Naive B cell (primary cell): ENCODE data around the gene EPG5. TPM values are rescaled to one million over a fixed set of nuclear protein-coding genes. Genes with fewer than 3 reads are reported as not detected.
"Not testable (repeated sequence)": the region's sequence is repeated elsewhere in the genome, so short reads cannot be mapped to it uniquely, and the experiment has no call there.

Experiments used
- ATAC-seq, 2 donors: fragments of 150-1000 bp; cut with Tn5 transposase; 2 replicates each; pipeline ENCODE4 v1.10.0; 2021; ENCODE audit warnings: low read depth in 2 of 2, mild to moderate bottlenecking in 2 of 2, moderate library complexity in 2 of 2
- DNase-seq: peaks from one replicate; pipeline ENCODE4 v3.0.0; 2022
- H3K27ac Mint-ChIP-seq, 6 donors: one replicate each; pipeline ENCODE4 v1.8.0; 2020 to 2022; ENCODE audit warnings: mild to moderate bottlenecking in 6 of 6, mixed read lengths in 6 of 6, moderate library complexity in 5 of 6, inconsistent platforms in 2 of 6
- H3K27me3 Mint-ChIP-seq, 3 donors: one replicate each; pipeline ENCODE4 v1.8.0; 2021 to 2022; ENCODE audit warnings: mixed read lengths in 3 of 3, mild to moderate bottlenecking in 1 of 3
- H3K36me3 Mint-ChIP-seq, 2 donors: one replicate each; pipeline ENCODE4 v1.8.0; 2020 to 2022; ENCODE audit warnings: mixed read lengths in 2 of 2, inconsistent platforms in 1 of 2, mild to moderate bottlenecking in 1 of 2
- H3K4me1 Mint-ChIP-seq, 3 donors: one replicate each; pipeline ENCODE4 v1.8.0; 2020 to 2022; ENCODE audit warnings: mixed read lengths in 3 of 3, inconsistent platforms in 1 of 3, mild to moderate bottlenecking in 1 of 3, moderate library complexity in 1 of 3
- H3K4me3 Mint-ChIP-seq, 8 donors: one replicate each; pipeline ENCODE4 v1.8.0; 2020 to 2022; ENCODE audit warnings: mild to moderate bottlenecking in 8 of 8, mixed read lengths in 8 of 8, moderate library complexity in 8 of 8, inconsistent platforms in 2 of 8
- H3K9me3 Mint-ChIP-seq, 7 donors: one replicate each; pipeline ENCODE4 v1.8.0; 2020 to 2022; ENCODE audit warnings: mixed read lengths in 7 of 7, mild to moderate bottlenecking in 5 of 7, inconsistent platforms in 2 of 7, moderate library complexity in 1 of 7
- polyA plus RNA-seq, 6 donors: library from polyadenylated mRNA; unstranded; fragments of 300-500 nt; fragmentation: Illumina TruSeq; gene quantifications; one replicate each; pipeline ENCODE4 v1.2.3, GENCODE V29; 2021; ENCODE audit warnings: low read depth in 6 of 6

Gene EPG5
- polyA plus RNA-seq, 6 donors from 2014 or later, result 3.4 to 6.9 (median 5.4) TPM

- Mint-ChIP-seq H3K4me1 (peaks cover 12 to 16% (median 12%) of the 10 kb centered on the region in 3 donors), H3K27ac (no peak overlapping the region), H3K9me3 (no peaks in the 10 kb centered on the region), H3K4me3 (peak overlapping the region in 1 of 8 donors; percentile 35), H3K36me3 (peaks cover 5 to 14% of the 10 kb centered on the region in 2 donors), H3K27me3 (peaks cover 50 to 75% (median 75%) of the 10 kb centered on the region in 3 donors)
- ATAC-seq (no peak), DNase-seq (no peak)
Observed at GRCh38 chr18:45833846-45834245, 133.3 kb downstream of the EPG5 start.

GRCh38 chr18:45830917-45831316 lies 136.2 kb downstream of the EPG5 start:
- H3K36me3 Mint-ChIP-seq, result peaks cover 5 to 8% of the 10 kb centered on the region in 2 donors
- DNase-seq (no peak), ATAC-seq (no peak)
- peaks cover 32 to 71% (median 52%) of the 10 kb centered on the region in 3 donors for H3K27me3 Mint-ChIP-seq
- no peaks in the 10 kb centered on the region for H3K9me3 Mint-ChIP-seq
- H3K4me3 Mint-ChIP-seq, result no peak overlapping the region
- H3K27ac Mint-ChIP-seq, result no peak overlapping the region
- H3K4me1 Mint-ChIP-seq, result peaks cover 20 to 30% (median 30%) of the 10 kb centered on the region in 3 donors

GRCh38 chr18:45829855-45830254 lies 137.3 kb downstream of the EPG5 start:
- H3K27me3 Mint-ChIP-seq, result peaks cover 21 to 63% (median 41%) of the 10 kb centered on the region in 3 donors
- H3K4me1 Mint-ChIP-seq, result peaks cover 21 to 38% (median 36%) of the 10 kb centered on the region in 3 donors
- H3K9me3 Mint-ChIP-seq, result no peaks in the 10 kb centered on the region
- H3K36me3 Mint-ChIP-seq, result peaks cover 0 to under 1% of the 10 kb centered on the region in 2 donors
- DNase-seq, result no peak
- peak overlapping the region in 1 of 6 donors; percentile 82 for H3K27ac Mint-ChIP-seq
- no peak for ATAC-seq
- H3K4me3 Mint-ChIP-seq, result peak overlapping the region in 1 of 8 donors; percentile 35

- DNase-seq, result no peak
- Mint-ChIP-seq H3K36me3 (no peaks in the 10 kb centered on the region), H3K4me3 (peak overlapping the region in 2 of 8 donors; percentile 17 to 34), H3K27me3 (peaks cover 17 to 59% (median 38%) of the 10 kb centered on the region in 3 donors), H3K27ac (peak overlapping the region in 1 of 6 donors; percentile 24), H3K4me1 (peaks cover 28 to 38% (median 36%) of the 10 kb centered on the region in 3 donors), H3K9me3 (peaks cover 0 to 6% (median 0%) of the 10 kb centered on the region in 7 donors)
- ATAC-seq, result no peak
Observed at GRCh38 chr18:45828917-45829811, 138.0 kb downstream of the EPG5 start.

- ATAC-seq, result not testable (repeated sequence)
- peaks cover 14 to 56% (median 35%) of the 10 kb centered on the region in 3 donors for H3K27me3 Mint-ChIP-seq
Observed at GRCh38 chr18:45826716-45827115, 140.4 kb downstream of the EPG5 start.

GRCh38 chr18:45826084-45826483 lies 141.0 kb downstream of the EPG5 start:
- no peak for ATAC-seq
- Mint-ChIP-seq H3K4me3 (peak overlapping the region in 1 of 8 donors; percentile 3), H3K36me3 (no peaks in the 10 kb centered on the region), H3K9me3 (peaks cover 0 to 14% (median 7%) of the 10 kb centered on the region in 7 donors), H3K27ac (peak overlapping the region in 2 of 6 donors; percentile 42 to 71), H3K4me1 (peaks cover 28 to 38% (median 36%) of the 10 kb centered on the region in 3 donors), H3K27me3 (peaks cover 14 to 56% (median 35%) of the 10 kb centered on the region in 3 donors)
- DNase-seq, result no peak

More at GRCh38 chr18:45826716-45827115, 140.4 kb downstream of the EPG5 start:
- H3K9me3 Mint-ChIP-seq, H3K4me3 Mint-ChIP-seq, DNase-seq, H3K36me3 Mint-ChIP-seq: not testable (repeated sequence)
- Mint-ChIP-seq H3K4me1 (peaks cover 28 to 38% (median 36%) of the 10 kb centered on the region in 3 donors), H3K27ac (peak overlapping the region in 1 of 6 donors; percentile 37)

GRCh38 chr18:45825258-45826044 lies 141.7 kb downstream of the EPG5 start, which contains the start of gene SIGLEC15:
SIGLEC15 (plus strand) TSS chr18:45825675; CDS start chr18:45825729, 54 bp downstream.
- Mint-ChIP-seq H3K36me3 (peaks cover 0 to 5% of the 10 kb centered on the region in 2 donors), H3K4me1 (peaks cover 28 to 38% (median 36%) of the 10 kb centered on the region in 3 donors), H3K27me3 (peaks cover 18 to 59% (median 38%) of the 10 kb centered on the region in 3 donors), H3K9me3 (peaks cover 0 to 19% (median 7%) of the 10 kb centered on the region in 7 donors), H3K4me3 (peak within 1 kb of the TSS in 3 of 8 donors; percentile 42 to 49 (median 47)), H3K27ac (peak within 1 kb of the TSS in 3 of 6 donors; percentile 42 to 84 (median 79))
- ATAC-seq (no peak), DNase-seq (no peak)

GRCh38 chr18:45821711-45822110 lies 145.4 kb downstream of the EPG5 start:
- H3K9me3 Mint-ChIP-seq, result peaks cover 2 to 29% (median 10%) of the 10 kb centered on the region in 7 donors
- no peak for ATAC-seq
- H3K4me3 Mint-ChIP-seq, result no peak overlapping the region
- H3K36me3 Mint-ChIP-seq, result peaks cover under 1 to 6% of the 10 kb centered on the region in 2 donors
- peaks cover 8 to 14% (median 10%) of the 10 kb centered on the region in 3 donors for H3K4me1 Mint-ChIP-seq
- DNase-seq, result no peak
- no peak overlapping the region for H3K27ac Mint-ChIP-seq
- peaks cover 18 to 40% (median 31%) of the 10 kb centered on the region in 3 donors for H3K27me3 Mint-ChIP-seq

GRCh38 chr18:45821026-45821425 lies 146.1 kb downstream of the EPG5 start:
- peaks cover 7 to 13% (median 9%) of the 10 kb centered on the region in 3 donors for H3K4me1 Mint-ChIP-seq
- H3K27me3 Mint-ChIP-seq, result peaks cover 18 to 39% (median 31%) of the 10 kb centered on the region in 3 donors
- DNase-seq (no peak), ATAC-seq (no peak)
- H3K4me3 Mint-ChIP-seq, result no peak overlapping the region
- no peak overlapping the region for H3K27ac Mint-ChIP-seq
- H3K9me3 Mint-ChIP-seq, result peaks cover 7 to 36% (median 16%) of the 10 kb centered on the region in 7 donors
- peaks cover 6 to 7% of the 10 kb centered on the region in 2 donors for H3K36me3 Mint-ChIP-seq

- peaks cover 0 to 7% (median 2%) of the 10 kb centered on the region in 3 donors for H3K4me1 Mint-ChIP-seq
- H3K27ac Mint-ChIP-seq, result no peak overlapping the region
- H3K27me3 Mint-ChIP-seq, result peaks cover 18 to 35% (median 31%) of the 10 kb centered on the region in 3 donors
- peak overlapping the region in 1 of 8 donors; percentile 23 for H3K4me3 Mint-ChIP-seq
- H3K9me3 Mint-ChIP-seq, result peaks cover 9 to 42% (median 16%) of the 10 kb centered on the region in 7 donors
- H3K36me3 Mint-ChIP-seq, result peaks cover 6 to 7% of the 10 kb centered on the region in 2 donors
- DNase-seq (no peak), ATAC-seq (no peak)
Observed at GRCh38 chr18:45820106-45820745, 146.9 kb downstream of the EPG5 start.

- not testable (repeated sequence) for DNase-seq, ATAC-seq, H3K27ac Mint-ChIP-seq, H3K36me3 Mint-ChIP-seq, H3K4me1 Mint-ChIP-seq, H3K4me3 Mint-ChIP-seq
- H3K27me3 Mint-ChIP-seq, result peaks cover 18 to 34% (median 24%) of the 10 kb centered on the region in 3 donors
- peaks cover 4 to 42% (median 16%) of the 10 kb centered on the region in 7 donors for H3K9me3 Mint-ChIP-seq
Observed at GRCh38 chr18:45818765-45819164, 148.4 kb downstream of the EPG5 start.

- H3K4me3 Mint-ChIP-seq, result no peak overlapping the region
- H3K4me1 Mint-ChIP-seq, result no peaks in the 10 kb centered on the region
- DNase-seq (no peak), ATAC-seq (no peak)
- H3K9me3 Mint-ChIP-seq, result peaks cover 4 to 42% (median 16%) of the 10 kb centered on the region in 7 donors
- H3K27me3 Mint-ChIP-seq, result peaks cover 13 to 25% (median 14%) of the 10 kb centered on the region in 3 donors
- H3K36me3 Mint-ChIP-seq, result peaks cover 6 to 7% of the 10 kb centered on the region in 2 donors
- H3K27ac Mint-ChIP-seq, result no peak overlapping the region
Observed at GRCh38 chr18:45817543-45817942, 149.6 kb downstream of the EPG5 start.
